NCI-H1417 (cell line): Measurements from ENCODE around the gene SUMO2.
"Not testable (repeated sequence)": the region's sequence is repeated elsewhere in the genome, so short reads cannot be mapped to it uniquely, and the experiment has no call there.

Experiments used
- DNase-seq, 3 experiments: peaks; one replicate each; lab custom pipeline; 2025; lab: John Stamatoyannopoulos, UW

Gene SUMO2

DNA sequence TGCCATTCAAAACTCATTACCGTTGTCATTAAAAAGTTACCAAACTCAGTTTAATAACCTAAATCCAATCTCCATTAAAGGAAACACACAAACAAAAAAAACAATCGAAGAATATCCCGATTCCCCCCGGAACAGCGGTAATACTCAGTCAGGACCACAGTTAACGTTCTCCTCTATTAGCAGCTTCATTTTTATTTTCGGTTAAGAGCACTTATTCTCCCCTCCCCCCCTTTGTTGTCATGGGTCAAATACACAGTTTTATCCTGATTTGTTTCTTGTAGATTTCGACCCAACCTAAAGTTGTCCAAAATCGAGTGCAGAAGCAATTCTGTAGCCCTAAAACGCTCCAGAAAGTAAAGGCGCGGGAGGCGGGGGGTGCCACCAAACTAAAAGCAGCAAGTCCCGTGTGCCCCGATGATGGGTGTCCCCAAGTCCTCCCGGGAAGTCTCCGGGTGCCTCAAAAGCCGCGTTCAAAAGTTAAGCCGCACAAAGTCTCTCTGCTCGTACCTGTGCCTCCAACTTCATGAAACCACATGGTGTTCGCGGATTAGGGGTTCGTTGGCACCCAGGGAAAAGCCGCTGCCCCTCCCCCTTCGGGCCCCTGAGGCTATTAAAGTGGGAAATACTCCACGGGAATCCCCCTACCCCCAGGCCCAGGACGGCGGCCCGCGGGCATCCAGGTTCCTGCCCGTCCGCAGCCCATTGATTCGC, 996 bp downstream of the SUMO2 start:
- DNase-seq, result peak; percentile 19 to 61 (median 35)

DNA sequence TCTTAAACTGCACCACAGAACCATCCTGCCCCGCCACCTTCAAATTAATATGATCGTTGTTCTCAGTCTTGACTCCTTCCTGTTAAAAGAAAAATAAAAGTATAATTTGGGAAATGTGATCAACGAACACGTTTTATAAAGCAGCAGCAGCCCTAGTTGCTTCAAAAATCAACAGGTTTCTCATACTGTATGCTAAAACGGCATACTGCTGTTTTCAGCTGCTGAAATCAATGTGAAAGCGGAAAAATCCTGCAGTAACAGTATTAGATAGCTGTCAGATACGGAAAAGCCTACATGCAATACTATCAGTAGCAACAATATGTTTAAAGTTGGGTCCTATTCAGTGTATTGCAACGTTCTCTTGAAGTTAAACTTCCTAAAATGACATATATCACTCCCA, 1.6 kb downstream of the SUMO2 start:
- peak in 1 of 3 experiments; percentile 27 for DNase-seq

DNA sequence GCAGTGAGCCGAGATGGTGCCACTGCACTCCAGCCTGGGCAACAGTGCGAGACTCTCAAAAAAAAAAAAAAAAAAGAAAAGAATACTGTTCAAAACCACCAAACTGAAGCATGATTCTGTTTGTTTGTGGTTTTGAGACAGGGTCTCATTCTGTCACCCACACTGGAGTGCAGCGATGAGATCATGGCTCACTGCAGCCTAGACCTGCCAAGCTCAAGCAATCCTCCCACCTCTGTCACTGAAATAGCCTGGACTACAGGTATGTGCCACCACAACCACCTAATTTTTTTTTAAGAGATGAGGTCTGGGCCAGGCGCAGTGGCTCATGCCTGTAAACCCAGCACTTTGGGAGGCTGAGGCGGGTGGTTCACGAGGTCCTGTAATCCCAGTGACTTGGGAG, 4.3 kb downstream of the SUMO2 start:
- no peak for DNase-seq

DNA sequence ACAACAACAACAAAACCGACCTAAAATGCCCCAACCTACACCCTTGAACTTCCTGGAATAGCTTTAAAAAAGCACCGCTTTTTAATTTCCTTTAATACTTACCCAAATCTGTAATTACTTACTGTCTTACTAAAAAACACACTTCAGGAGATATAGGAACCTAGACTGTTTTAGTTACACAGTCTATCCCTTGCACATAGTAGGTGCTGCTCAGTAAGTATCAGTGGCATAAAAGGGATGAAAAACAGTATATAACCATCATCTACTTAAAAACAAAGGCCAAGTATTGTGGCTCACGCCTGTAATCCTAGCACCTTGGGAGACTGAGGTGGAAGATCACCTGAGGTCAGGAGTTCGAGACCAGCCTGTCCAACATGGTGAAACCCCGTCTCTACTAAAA, 6.1 kb downstream of the SUMO2 start:
- no peak for DNase-seq

DNA sequence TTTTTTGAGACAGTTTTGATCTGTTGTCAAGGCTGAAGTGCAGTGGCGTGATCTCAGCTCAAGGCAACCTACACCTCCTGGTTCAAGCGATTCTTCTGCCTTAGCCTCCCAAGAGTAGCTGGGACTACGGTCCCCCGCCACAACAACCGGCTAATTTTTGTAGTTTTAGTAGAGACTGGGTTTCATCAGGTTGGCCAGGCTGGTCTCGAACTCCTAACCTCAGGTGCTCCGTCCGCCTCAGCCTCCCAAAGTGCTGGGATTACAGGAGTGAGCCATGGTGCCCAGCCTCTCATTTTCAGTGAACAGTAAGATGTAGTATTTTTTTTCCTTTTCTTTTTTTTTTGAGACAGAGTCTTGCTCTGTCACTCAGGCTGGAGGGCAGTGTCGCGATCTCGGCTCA, 7.8 kb downstream of the SUMO2 start:
- DNase-seq, result no peak

DNA sequence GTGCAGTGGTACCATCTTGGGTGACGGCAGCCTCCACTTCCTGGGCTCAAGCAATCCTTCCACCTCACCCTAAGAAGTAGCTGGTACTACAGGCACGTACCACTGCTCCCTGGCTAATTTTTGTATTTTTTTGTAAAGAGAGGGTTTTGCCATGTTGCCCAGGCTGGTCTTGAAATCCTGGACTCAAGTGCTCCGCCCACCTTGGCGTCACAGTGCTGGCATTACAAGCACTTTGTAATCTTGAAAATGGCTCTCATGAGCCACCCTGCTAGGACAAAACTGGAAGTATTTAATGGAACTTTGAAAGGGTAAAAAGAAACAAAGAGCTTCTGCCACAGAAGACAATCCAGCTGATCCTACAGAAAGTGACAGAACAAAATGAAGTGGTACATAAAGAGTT, 9.2 kb downstream of the SUMO2 start:
- DNase-seq, result peak in 1 of 3 experiments; percentile 4

DNA sequence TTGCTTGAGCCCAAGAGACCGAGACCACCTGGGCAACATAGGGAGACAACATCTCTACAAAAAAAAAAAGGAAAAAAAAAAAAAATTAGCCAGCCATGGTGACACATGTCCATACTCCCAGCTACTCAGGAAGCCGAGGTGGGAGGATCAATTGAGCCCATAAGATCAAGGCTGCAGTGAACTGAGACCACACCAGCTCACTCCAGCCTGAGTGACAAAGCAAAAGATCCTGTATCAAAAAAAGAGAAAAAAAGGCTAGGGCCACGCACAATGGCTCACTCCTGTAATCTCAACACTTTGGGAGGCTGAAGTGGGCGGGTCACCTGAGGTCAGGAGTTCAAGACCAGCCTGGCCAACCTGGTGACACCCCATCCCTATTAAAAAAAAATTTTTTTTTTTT, 13.8 kb downstream of the SUMO2 start:
- DNase-seq, result no peak

DNA sequence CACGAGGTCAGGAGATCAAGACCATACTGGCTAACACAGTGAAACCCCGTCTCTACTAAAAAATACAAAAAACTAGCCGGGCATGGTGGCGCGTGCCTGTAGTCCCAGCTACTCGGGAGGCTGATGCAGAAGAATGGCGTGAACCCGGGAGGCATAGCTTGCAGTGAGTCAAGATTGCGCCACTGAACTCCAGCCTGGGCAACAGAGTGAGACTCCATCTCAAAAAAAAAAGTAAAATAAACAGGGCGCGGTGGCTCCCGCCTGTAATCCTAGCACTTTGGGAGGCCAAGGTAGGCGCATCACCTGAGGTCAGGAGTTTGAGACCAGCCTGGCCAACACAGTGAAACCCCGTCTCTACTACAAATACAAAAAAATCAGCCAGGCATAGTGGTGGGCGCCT, 18.2 kb downstream of the SUMO2 start:
- not testable (repeated sequence) for DNase-seq

DNA sequence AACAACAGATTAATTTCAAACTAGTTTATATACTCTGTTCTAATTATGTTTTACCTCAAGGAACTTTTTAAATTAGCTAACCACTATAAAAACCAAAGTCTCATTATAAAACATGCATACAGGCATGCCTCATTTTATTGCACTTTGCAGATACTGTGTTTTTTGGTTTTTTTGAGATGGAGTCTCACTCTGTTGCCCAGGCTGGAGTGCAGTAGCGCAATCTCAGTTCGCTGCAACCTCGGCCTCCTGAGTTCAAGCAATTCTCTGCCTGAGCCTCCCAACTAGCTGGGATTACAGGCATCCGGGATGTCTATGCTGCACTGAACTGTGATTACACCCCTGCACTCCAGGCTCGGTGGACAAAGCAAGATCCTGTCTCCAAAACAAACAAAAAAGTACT, 19.7 kb downstream of the SUMO2 start:
- no peak for DNase-seq

DNA sequence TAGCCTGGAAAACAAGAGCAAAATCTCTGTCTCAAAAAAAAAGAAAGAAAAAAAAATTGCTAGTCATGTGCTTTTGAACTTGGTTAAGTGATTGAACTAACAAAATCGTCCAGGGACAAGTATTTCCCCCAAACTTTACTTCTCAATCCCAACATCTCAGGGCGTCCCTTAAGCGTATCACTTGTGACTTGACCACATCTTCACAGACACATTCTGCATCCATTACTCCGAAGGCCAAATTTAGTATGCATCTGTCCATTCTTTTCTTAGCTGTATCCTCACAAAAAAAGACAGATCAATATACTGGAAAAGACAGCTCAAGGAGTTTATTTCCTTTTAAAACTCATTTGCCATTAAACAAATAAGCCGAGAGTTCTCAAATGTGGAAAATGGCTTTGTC, 22.5 kb downstream of the SUMO2 start:
- DNase-seq, result no peak

DNA sequence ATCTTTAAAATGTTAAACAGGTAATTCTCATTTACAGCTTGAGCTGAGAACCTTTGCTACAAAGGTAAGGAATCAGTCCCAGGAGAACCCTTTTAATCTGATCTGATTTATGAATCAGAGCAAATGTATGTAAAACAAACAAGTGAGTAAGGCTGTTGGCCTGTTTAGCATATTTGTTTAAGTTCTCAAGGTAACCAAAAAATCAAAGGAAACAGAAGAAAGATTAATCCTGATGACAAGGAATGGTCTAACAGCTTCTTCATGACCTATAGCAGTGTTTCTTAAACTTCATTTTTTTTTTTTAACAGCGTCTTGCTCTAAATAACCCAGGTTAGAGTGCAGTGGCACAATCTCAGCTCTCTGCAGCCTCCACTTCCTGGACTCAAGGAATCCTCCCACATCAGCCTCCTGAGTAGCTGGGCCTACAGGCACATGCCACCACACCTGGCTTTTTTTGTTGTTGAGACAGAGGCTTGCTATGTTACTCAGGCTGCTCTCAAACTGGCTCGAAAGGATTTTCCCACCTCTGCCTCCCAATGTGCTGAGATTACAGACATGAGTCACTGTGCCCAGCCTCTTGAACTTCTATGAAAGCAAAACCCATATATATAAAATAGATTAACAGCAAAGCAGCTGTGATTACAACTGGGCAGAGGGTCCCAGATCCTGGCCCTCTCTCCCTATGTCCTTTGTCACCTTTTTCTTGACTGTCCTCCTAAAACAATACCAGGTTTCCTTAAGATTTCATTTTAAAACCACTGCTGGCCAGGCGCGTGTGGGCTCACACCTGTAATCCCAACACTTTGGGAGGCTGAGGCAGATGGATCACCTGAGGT, 23.3 kb downstream of the SUMO2 start:
- no peak for DNase-seq

DNA sequence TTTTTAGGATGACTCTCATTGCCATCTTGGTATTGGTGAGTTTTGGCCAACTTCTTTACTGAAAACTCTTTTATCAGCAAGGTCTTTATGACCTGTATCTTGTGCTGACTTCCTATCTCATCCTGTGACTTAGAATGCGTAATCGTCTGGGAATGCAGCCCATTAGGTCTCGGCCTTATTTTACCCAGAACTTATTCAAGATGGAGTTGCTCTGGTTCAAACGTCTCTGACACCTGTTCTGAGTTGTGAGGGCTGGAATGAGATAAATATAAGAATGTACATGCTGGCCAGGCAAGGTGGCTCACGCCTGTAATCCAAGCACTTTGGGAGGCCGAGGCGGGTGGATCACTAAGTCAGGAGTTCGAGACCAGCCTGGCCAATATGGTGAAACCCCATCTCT, 24.3 kb downstream of the SUMO2 start:
- DNase-seq, result not testable (repeated sequence)

DNA sequence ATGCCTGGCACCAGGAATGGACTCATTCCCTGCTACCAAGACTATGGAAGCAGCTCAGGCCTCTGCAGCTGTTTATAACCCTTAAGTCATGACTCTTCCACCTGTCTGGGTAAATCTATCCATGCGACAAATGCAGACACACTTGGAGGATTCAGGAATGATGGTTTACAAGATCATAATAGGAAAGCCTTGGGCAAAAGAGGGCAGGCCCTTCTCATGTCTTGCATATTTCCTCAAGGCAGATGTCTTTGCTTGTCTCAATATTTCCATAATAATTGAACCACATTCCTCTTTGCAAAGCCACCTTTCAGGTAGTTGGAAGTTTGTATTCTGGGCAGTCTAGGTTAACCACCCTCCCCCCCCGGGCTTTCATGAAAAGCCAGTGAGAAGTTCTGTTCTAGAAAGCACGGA, 27.6 kb downstream of the SUMO2 start:
- DNase-seq, result no peak

DNA sequence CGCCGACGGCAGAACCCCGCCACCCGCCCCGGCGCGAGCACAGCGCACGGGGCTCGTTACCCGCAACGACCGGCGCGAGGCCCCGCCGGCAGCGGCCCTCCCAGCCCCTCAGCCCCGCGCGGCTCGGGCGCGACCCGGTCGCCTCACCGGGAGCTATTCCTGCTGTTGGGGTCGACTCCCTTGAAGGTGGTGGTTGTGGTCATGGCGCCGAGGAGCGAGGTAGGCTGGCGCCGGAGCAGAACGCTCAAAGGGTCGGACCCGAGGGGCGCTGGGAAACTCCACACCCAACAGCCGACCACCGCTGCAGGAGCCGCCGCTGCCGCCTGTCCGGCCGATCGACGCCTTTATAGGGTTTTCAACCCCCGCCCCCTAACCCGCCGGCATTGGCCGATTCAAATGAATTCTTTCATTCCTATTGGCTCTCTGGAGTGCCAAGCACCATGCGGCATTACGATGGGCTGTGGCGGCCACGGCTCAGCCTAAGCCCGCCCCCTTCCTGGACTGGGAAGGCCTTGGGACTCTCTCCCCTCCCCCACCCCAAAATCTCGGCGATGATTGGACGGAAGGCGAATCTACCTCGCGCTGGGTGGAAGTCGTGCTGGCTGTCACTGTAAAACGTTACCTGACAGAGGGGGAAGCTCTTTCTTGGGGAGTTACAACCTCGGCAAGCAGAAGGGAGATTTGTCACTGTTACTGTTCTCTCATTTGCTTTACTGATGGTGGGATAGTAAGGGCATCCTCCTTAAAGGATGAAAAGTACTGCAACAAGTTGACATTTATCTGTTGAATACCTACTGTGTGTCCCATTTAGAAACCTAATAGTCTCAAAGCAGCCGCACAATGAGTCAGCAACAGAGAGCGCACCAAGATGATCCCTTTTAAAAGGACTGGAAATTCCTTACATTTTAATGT, 28.3 kb downstream of the SUMO2 start, which contains the start of gene JPT1:
TSS of gene JPT1 (minus strand) at position 318 of the 912 bp plus-strand sequence. CDS start at position 203, 115 bp downstream.
- peak; percentile 98 to 99 (median 99) for DNase-seq

DNA sequence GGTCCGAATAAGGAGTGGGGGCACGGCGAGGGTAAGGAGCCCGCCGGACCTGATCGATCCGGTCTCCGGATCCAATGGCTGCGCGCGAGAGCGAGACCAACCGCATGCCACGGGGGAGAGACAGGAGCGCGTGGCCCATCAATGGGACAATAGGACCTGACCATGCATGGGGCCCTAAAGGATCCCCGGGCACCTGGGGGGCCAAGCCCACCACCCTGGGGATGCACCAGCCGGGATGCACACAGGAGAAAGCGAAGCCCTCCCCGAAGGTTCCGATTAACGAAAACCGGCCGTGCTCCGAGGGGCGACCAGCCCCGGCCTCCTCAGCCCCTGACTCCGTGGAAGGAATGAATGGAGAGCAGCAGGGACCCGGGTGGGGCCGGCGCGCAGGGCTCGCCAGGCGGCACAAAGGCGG, 29.0 kb downstream of the SUMO2 start:
- peak in 1 of 3 experiments; percentile 73 for DNase-seq

DNA sequence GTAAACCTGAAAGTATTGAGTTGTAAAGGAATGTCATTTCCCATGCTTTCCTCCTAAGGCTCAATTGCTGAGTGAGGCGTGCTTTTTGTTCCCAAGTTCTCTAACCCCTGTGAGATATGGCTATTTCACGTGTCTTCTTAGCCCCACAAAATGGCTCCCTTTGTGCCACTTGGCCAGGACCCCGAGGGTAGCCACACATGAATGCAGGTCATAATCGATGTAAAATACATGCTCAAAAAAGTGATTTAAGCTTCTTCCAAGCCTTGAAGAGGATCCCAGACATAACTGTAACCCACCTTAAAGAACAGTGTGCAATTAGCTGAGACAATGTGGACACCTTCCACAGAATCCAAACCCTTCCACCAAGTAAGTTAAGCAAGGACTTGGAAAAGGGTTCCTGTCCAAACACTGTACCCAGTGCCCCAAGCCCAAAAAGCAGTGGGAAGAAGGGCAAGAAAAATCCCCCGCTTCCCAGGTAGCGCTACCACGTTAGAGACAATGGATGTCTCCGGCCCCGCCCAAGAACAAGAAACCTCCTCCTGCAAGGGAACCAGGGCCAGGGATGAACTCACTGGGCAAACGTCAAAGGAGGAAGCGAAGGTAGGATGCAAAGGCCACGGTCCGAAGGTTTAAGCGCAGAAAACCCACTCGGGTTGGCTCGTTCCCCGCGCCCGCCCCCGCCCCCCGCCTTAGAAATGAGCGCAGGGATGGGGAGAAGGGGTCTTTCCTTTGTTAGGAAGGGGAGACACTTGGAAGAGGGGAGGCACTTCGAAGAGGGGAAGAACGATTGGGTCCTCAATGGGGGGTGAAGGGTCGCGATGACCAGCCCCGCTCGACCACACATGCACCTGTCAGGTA, 29.6 kb downstream of the SUMO2 start:
- peak; percentile 39 to 72 (median 57) for DNase-seq

DNA sequence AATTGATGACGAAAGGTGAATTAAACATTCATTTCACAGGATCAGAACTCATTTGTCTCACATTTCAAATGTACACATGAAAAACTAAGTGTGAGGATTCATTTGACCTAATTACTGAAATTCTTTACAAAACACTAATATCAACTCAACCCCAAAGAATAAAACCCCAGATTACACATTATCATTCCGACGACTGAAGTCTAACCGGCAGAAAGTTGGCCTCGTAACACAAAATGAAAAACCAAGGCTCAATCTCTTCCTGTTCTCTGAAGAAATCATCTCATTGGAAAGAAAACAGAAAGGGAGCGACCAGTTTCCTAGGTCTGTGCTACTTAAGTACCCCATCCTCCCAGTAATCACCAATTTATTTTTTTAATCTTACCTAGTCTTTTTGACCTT, 30.2 kb downstream of the SUMO2 start:
- no peak for DNase-seq

DNA sequence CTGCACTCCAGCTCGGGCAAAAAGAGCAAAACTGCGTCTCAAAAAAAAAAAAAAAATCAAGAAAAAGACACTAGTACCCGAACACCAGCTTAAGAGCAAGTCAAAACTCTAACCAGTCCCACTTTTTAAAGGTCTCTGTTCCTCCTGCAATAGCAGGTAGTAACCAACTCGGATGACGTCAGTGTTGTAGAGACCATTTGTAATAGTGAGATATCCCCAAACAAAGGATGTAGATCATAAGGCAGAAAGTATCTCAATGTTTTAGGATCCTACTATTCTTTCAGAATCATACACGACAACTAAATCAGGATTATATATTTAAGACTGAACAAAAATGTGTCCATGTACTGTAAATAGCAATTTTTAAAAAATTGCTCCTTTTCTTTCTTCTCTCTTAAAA, 30.8 kb downstream of the SUMO2 start:
- peak in 1 of 3 experiments; percentile 11 for DNase-seq

DNA sequence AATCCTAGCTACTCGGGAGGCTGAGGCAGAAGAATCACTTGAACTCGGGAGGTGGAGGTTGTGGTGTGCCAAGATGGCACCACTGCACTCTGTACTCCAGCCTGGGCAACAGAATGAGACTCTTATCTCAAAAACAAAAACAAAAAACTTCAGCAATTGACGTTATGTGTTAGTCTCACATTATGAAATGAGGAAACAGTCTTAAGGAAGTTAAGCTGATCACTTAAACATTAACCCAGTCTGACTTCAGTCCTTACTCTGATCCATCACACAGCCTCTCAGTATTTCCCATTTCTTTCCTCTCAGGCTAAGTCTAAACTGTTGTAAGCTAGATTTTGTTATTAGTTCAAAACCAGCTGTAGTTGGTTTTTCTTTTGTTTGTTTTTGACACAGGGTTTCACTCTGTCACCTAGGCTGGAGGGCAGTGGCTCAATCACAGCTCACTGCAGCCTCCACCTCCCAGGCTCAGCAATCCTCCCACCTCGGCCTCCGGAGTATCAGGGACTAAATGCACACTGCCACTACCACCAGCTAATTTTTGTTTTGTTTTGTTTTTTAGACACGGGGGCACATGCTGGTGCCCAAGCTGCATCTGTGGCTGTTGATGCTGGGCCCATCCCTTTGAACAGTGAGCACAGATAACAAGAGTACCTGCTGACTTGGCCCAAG, 34.7 kb downstream of the SUMO2 start:
- no peak for DNase-seq

DNA sequence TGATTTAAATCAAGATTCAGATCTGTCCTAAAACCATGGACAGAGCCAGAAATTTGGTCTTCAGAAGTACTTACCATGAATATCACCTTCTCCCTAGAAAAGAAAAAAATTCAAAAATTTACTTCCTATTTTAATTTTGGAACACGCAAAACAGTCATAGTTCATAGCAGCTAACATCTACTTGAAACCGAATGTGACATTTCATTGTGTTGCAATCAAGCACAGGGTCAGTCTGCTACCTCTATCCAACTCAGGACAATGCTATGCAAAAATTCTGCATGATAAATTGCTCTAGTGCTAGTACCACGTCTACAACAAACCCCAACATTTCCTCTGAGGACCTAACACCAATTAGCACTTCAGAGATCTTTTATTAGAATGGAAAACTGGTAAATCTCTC, 36.2 kb downstream of the SUMO2 start:
- no peak for DNase-seq
